Activated CD8-positive, alpha-beta T cell treated with anti-CD3 and anti-CD28 coated beads for 36 hours (primary cell): Measurements from ENCODE around the gene HOXB7. TPM values are rescaled to one million over a fixed set of nuclear protein-coding genes. Genes with fewer than 3 reads are reported as not detected.

Experiments
- ATAC-seq: fragments of 200-7000 bp; cut with Tn5 transposase; one replicate; pipeline ENCODE4 v1.10.0; 2021; ENCODE audit warnings: mild to moderate bottlenecking, moderate library complexity
- CTCF ChIA-PET: fragments of 350-600 bp; sonication (Branson Sonifier 250); formaldehyde crosslinking; loops from one replicate; lab custom pipeline; 2021; ENCODE audit warnings: antibody characterized with exemption; lab: Charles Lee
- POLR2A ChIA-PET: fragments of 350-600 bp; sonication (Branson Sonifier 250); formaldehyde crosslinking; loops from one replicate; lab custom pipeline; 2021; ENCODE audit warnings: antibody characterized with exemption; lab: Charles Lee
- DNase-seq: peaks from one replicate; pipeline ENCODE4 v3.0.0-alpha.2; 2020
- H3K27ac Mint-ChIP-seq: one replicate; pipeline ENCODE4 v1.8.0; 2021; ENCODE audit warnings: mild to moderate bottlenecking, mixed read lengths
- H3K27me3 Mint-ChIP-seq: one replicate; pipeline ENCODE4 v1.8.0; 2021; ENCODE audit warnings: mixed read lengths
- H3K36me3 Mint-ChIP-seq: one replicate; pipeline ENCODE4 v1.8.0; 2021; ENCODE audit warnings: low read depth, mixed read lengths
- H3K4me1 Mint-ChIP-seq: one replicate; pipeline ENCODE4 v1.8.0; 2021; ENCODE audit warnings: low read depth, mixed read lengths
- H3K4me3 Mint-ChIP-seq: one replicate; pipeline ENCODE4 v1.8.0; 2021; ENCODE audit warnings: mild to moderate bottlenecking, moderate library complexity, mixed read lengths
- H3K9me3 Mint-ChIP-seq: one replicate; pipeline ENCODE4 v1.8.0; 2021; ENCODE audit warnings: mixed read lengths
- intact Hi-C: fragments of 100-400 bp; cut with micrococcal nuclease; formaldehyde crosslinking; loops from one replicate; pipeline ENCODE4 v1.10.0; 2022
- total RNA-seq, 2 experiments: library from RNA; stranded (reverse); gene quantifications; one replicate each; pipeline ENCODE4 v1.2.3, GENCODE V29; 2021
- TF ChIP-seq, protein P1 (sequence below): fragments of 200-600 bp; IDR thresholded peaks from one replicate; pipeline ENCODE4 v1.8.0; 2022; ENCODE audit warnings: antibody characterized with exemption, mild to moderate bottlenecking

HOXB7 gene
- total RNA-seq, 2 experiments from 2014 or later, result 0.50 to 1.0 TPM

DNA sequence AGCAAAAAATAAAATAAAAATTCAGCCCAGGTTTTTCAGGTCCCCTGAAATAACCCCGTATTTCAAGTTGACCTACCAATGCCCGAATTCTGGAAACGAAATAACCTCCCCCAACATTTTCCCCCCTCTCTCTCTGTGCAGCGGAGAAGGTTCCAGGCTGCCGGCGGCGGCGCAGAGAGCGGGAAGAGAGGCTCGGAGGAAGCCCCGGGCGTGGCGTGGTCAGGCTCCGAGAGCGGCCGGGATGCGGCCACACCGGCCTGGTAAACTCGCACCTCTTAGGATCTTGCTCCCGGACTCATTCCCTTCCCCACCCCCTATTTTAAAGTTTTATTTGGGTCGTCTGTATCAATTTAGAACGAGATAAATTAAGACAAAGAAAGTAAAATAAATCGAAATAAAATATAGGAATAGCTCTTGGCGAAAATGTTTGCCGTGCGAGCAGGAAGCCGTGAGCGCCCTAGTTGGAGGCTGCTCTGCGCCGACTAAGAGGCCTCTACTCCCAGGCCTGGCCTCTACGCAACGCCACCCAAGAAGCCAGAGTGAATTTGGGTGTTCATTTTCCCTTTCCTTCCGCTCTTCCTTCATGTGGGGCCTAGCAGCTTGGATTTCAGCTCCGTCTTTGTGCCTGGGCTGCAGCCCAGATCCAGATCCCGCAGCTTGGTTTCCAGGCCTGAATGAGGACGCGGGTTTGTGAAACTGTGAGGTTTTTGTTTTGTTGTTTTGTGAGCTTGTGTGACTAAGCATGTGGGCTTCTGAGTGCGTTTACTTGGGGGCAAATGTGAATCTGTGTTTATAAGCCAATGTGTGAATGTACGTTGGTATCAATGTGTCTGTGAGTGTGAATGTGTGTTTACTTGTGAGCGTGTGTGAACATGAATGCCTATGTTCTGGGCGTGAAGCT is 4.6 kb downstream of the HOXB7 start:
- peaks cover 77% of the 10 kb centered on the region for H3K27me3 Mint-ChIP-seq
- intact Hi-C loops, result no loop called here
- H3K9me3 Mint-ChIP-seq, result no peaks in the 10 kb centered on the region
- no peaks in the 10 kb centered on the region for H3K36me3 Mint-ChIP-seq
- H3K27ac Mint-ChIP-seq, result no peak overlapping the region
- CTCF ChIA-PET, result interaction anchor here (0.8 to 6.3 kb wide), 4 partner anchors 12 to 344 kb away, joined by 3 to 45 read pairs (median 8); partner anchors contain the start of gene HOXB5
- ATAC-seq (no peak), DNase-seq (no peak)
- TF ChIP-seq, protein P1, sequence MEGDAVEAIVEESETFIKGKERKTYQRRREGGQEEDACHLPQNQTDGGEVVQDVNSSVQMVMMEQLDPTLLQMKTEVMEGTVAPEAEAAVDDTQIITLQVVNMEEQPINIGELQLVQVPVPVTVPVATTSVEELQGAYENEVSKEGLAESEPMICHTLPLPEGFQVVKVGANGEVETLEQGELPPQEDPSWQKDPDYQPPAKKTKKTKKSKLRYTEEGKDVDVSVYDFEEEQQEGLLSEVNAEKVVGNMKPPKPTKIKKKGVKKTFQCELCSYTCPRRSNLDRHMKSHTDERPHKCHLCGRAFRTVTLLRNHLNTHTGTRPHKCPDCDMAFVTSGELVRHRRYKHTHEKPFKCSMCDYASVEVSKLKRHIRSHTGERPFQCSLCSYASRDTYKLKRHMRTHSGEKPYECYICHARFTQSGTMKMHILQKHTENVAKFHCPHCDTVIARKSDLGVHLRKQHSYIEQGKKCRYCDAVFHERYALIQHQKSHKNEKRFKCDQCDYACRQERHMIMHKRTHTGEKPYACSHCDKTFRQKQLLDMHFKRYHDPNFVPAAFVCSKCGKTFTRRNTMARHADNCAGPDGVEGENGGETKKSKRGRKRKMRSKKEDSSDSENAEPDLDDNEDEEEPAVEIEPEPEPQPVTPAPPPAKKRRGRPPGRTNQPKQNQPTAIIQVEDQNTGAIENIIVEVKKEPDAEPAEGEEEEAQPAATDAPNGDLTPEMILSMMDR, result no peak
- peaks cover 19% of the 10 kb centered on the region for H3K4me1 Mint-ChIP-seq
- no peak overlapping the region for H3K4me3 Mint-ChIP-seq
- POLR2A ChIA-PET, result no interaction called here

DNA sequence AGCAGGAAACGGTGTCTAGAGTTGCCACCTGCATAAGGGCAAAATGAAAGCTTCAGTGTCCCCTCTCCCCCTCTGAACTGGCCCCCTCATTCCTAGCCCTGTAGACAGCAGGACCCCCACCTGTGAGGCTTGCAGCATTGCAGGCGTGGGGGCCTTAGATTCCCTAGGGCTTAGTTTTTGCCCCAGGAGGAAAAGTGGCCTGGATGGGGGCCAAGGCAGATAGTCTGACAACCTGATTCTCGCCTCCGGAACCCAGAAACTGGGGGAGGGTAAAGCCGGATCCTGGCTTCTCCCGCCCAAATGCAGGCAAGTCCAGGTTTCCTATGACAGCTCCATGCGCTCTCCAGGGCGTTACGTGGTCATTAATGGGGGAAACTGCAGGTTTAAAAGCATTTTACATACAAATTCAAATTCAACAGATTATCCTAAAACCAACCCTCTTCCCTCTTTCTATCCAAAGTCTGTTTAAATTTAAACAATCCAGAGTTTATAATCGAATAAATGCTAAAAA is 5.4 kb downstream of the HOXB7 start:
- Mint-ChIP-seq H3K36me3 (no peaks in the 10 kb centered on the region), H3K4me3 (no peak overlapping the region), H3K27me3 (peaks cover 79% of the 10 kb centered on the region), H3K27ac (no peak overlapping the region), H3K9me3 (no peaks in the 10 kb centered on the region), H3K4me1 (peaks cover 16% of the 10 kb centered on the region)
- TF ChIP-seq, protein P1, result no peak
- intact Hi-C loops, result no loop called here
- POLR2A ChIA-PET, result no interaction called here
- CTCF ChIA-PET, result interaction anchor here (2.7 to 6.3 kb wide), 2 partner anchors 11 to 30 kb away, joined by 11 to 45 read pairs; partner anchors contain the start of gene HOXB5
- ATAC-seq (no peak), DNase-seq (no peak)

DNA sequence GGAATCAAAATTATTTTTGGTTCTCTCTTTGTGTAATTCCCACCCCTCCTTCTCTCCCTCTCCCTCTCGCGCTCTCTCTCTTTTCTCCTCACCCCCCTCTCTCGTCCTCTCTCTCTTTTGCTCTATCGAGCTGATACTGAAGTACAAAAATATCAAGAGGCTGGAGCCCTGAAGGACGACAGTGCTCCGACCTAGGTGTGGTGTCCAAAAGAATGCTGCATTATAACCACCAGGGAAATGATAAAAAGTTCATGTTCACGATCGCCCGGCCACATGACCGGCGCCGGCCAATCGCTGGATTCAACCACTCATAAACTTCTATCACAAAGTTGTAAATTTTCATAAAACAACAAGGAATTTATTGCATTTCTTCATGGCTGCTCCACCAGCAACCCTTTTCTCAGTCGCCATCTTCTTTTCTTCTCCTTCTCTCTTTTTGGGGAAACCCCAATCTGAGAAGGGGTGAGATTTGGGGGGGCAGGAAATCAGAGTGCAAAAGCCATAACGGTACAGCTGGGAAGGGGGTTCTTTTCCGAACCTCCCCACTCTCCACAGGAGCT is 6.0 kb downstream of the HOXB7 start, which contains the start of gene HOXB6:
TSS of gene HOXB6 (minus strand) at position 217 of the 560 bp plus-strand sequence. CDS start 6,836 bp downstream, outside the sequence.
- DNase-seq, result no peak
- Mint-ChIP-seq H3K36me3 (no peaks in the 10 kb centered on the region), H3K27ac (no peak within 1 kb of the TSS), H3K4me3 (no peak within 1 kb of the TSS), H3K4me1 (peaks cover 16% of the 10 kb centered on the region), H3K9me3 (no peaks in the 10 kb centered on the region), H3K27me3 (peaks cover 83% of the 10 kb centered on the region)
- ChIA-PET CTCF (interaction anchor here (2.7 to 6.3 kb wide), 2 partner anchors 11 to 31 kb away, joined by 11 to 45 read pairs; partner anchors contain the start of gene HOXB5), POLR2A (no interaction called here)
- TF ChIP-seq, protein P1, result no peak
- ATAC-seq, result no peak
- intact Hi-C loops, result no loop called here

DNA sequence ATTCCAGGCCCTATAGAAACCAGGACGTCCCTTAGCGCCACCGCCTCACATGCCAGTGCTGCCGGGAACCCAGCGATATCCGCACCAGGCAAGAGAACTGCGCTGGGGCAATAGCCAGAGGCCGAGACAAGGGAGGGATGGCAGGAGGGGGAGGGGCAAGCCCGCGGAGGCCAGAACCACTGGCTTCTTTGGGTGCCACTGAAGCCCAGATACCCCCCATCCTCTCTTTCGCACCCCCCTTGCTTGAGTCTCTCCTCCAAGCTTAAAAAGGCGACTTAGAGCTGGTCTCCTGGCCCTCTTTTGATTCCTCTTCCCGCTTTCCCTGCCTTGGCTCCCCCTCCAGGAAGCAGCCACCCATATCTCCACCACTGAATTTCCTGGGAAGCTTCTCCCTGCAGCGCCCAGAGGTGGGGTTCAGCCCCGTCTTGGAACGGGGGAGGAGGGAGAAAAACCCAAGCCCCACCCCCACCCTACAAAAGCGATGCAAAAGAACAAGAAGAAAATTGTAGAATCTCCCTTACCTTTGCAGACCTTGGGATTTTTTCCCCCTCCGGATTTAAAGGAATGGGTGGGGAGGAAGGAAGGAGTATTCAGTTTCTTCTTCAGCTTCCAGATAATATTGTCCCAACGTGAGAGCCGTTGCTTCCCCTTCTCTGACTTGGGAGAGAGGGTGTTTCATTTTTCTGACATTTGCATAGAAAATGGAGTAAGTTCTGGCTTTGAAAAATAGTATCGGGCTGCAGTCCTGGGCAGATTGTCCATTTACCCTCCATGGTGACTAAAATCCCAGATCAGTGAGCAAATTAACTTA is 6.7 kb downstream of the HOXB7 start:
- ChIA-PET CTCF (interaction anchor here (6.3 kb wide), 1 partner anchor 10 kb away, joined by 45 read pairs; the partner anchor contains the start of gene HOXB5), POLR2A (no interaction called here)
- Mint-ChIP-seq H3K36me3 (no peaks in the 10 kb centered on the region), H3K27ac (no peak overlapping the region), H3K4me1 (peaks cover 16% of the 10 kb centered on the region), H3K4me3 (no peak overlapping the region), H3K27me3 (peaks cover 83% of the 10 kb centered on the region), H3K9me3 (no peaks in the 10 kb centered on the region)
- intact Hi-C loops, result no loop called here
- TF ChIP-seq, protein P1, result no peak
- ATAC-seq (no peak), DNase-seq (no peak)
